WTC11 (cell line): ENCODE data around the gene TSGA10. TPM values are rescaled to one million over a fixed set of nuclear protein-coding genes. Genes with fewer than 3 reads are reported as not detected.

Source experiments
- ATAC-seq: fragments of 200-7000 bp; cut with Tn5 transposase; 2 replicates; pipeline ENCODE4 v1.10.0; 2021; ENCODE audit warnings: mild to moderate bottlenecking, moderate library complexity
- CTCF ChIA-PET: fragments of 300-600 bp; sonication (Branson Sonifier 250); formaldehyde crosslinking; loops from one replicate; lab custom pipeline; 2021; ENCODE audit warnings: antibody characterized with exemption; lab: Charles Lee
- POLR2A ChIA-PET: fragments of 350-600 bp; sonication (Branson Sonifier 250); formaldehyde crosslinking; loops from one replicate; lab custom pipeline; 2021; ENCODE audit warnings: antibody characterized with exemption; lab: Charles Lee
- DNase-seq: peaks from one replicate; pipeline ENCODE4 v3.0.0; 2021; ENCODE audit warnings: low spot score
- H3K27ac Mint-ChIP-seq: 2 replicates; pipeline ENCODE4 v1.8.0; 2021; ENCODE audit warnings: mixed read lengths
- H3K27me3 Mint-ChIP-seq: 2 replicates; pipeline ENCODE4 v1.8.0; 2021; ENCODE audit warnings: low read depth, mild to moderate bottlenecking, moderate library complexity, mixed read lengths
- H3K36me3 Mint-ChIP-seq: 2 replicates; pipeline ENCODE4 v1.8.0; 2021; ENCODE audit warnings: mixed read lengths
- H3K4me1 Mint-ChIP-seq: 2 replicates; pipeline ENCODE4 v1.8.0; 2022; ENCODE audit warnings: mixed read lengths
- H3K4me3 Mint-ChIP-seq: 2 replicates; pipeline ENCODE4 v1.8.0; 2021; ENCODE audit warnings: mild to moderate bottlenecking, moderate library complexity, mixed read lengths
- H3K9me3 Mint-ChIP-seq: 2 replicates; pipeline ENCODE4 v1.8.0; 2021; ENCODE audit warnings: mixed read lengths
- AFF4 ChIP-seq: sonication (generic); formaldehyde crosslinking; IDR thresholded peaks from 2 replicates; pipeline ENCODE4 v1.8.1; 2023; ENCODE audit warnings: mild to moderate bottlenecking, missing genetic modification reagents, borderline replicate concordance
- ATF1 ChIP-seq: sonication (generic); formaldehyde crosslinking; IDR thresholded peaks from 2 replicates; pipeline ENCODE4 v1.8.1; 2023; ENCODE audit warnings: mild to moderate bottlenecking, moderate library complexity, missing genetic modification reagents
- ATF3 ChIP-seq: sonication (generic); formaldehyde crosslinking; conservative IDR thresholded peaks from 2 replicates; pipeline ENCODE4 v1.8.1; 2022; ENCODE audit warnings: mild to moderate bottlenecking, missing genetic modification reagents
- CBFB ChIP-seq: sonication (generic); formaldehyde crosslinking; IDR thresholded peaks from 2 replicates; pipeline ENCODE4 v1.8.1; 2022; ENCODE audit warnings: mild to moderate bottlenecking, low read depth, missing genetic modification reagents
- CREB1 ChIP-seq: sonication (generic); formaldehyde crosslinking; IDR thresholded peaks from 2 replicates; pipeline ENCODE4 v1.8.0; 2023; ENCODE audit warnings: mild to moderate bottlenecking, missing genetic modification reagents
- ETV6 ChIP-seq: sonication (generic); formaldehyde crosslinking; IDR thresholded peaks from 2 replicates; pipeline ENCODE4 v1.8.1; 2022; ENCODE audit warnings: mild to moderate bottlenecking, missing genetic modification reagents
- FOXP4 ChIP-seq: sonication (generic); formaldehyde crosslinking; IDR thresholded peaks from 2 replicates; pipeline ENCODE4 v1.8.0; 2022; ENCODE audit warnings: mild to moderate bottlenecking, missing genetic modification reagents
- GTF2I ChIP-seq: fragments of 250-450 bp; sonication (Bioruptor Pico); conservative IDR thresholded peaks from 2 replicates; pipeline ENCODE4 v1.4.0; 2021; ENCODE audit warnings: mild to moderate bottlenecking
- HMGXB4 ChIP-seq: sonication (generic); formaldehyde crosslinking; IDR thresholded peaks from 2 replicates; pipeline ENCODE4 v1.8.1; 2023; ENCODE audit warnings: mild to moderate bottlenecking, moderate library complexity, missing genetic modification reagents
- IRF1 ChIP-seq: sonication (generic); formaldehyde crosslinking; IDR thresholded peaks from 2 replicates; pipeline ENCODE4 v1.8.0; 2023; ENCODE audit warnings: missing genetic modification reagents
- IRF2 ChIP-seq: sonication (generic); formaldehyde crosslinking; IDR thresholded peaks from 2 replicates; pipeline ENCODE4 v1.8.0; 2022; ENCODE audit warnings: low read depth, missing genetic modification reagents, borderline replicate concordance
- JAZF1 ChIP-seq: fragments of 250-450 bp; sonication (Bioruptor Pico); IDR thresholded peaks from 2 replicates; pipeline ENCODE4 v1.9.0; 2021; ENCODE audit warnings: moderate library complexity, mild to moderate bottlenecking, inconsistent platforms
- KAT7 ChIP-seq: sonication (generic); formaldehyde crosslinking; IDR thresholded peaks from 2 replicates; pipeline ENCODE4 v1.8.1; 2023; ENCODE audit warnings: missing genetic modification reagents, mild to moderate bottlenecking, borderline replicate concordance
- NR1H2 ChIP-seq: sonication (generic); formaldehyde crosslinking; IDR thresholded peaks from 2 replicates; pipeline ENCODE4 v1.9.0; 2021; ENCODE audit warnings: mild to moderate bottlenecking, moderate library complexity, missing genetic modification reagents
- PRDM15 ChIP-seq: sonication (generic); formaldehyde crosslinking; IDR thresholded peaks from 2 replicates; pipeline ENCODE4 v1.8.0; 2022; ENCODE audit warnings: missing genetic modification reagents
- SMAD3 ChIP-seq: sonication (generic); formaldehyde crosslinking; IDR thresholded peaks from 2 replicates; pipeline ENCODE4 v1.8.0; 2022; ENCODE audit warnings: missing genetic modification reagents, mild to moderate bottlenecking, borderline replicate concordance
- TEAD4 ChIP-seq: sonication (generic); formaldehyde crosslinking; IDR thresholded peaks from 2 replicates; pipeline ENCODE4 v1.8.0; 2022; ENCODE audit warnings: mild to moderate bottlenecking, missing genetic modification reagents
- ZBTB21 ChIP-seq: sonication (generic); formaldehyde crosslinking; IDR thresholded peaks from 2 replicates; pipeline ENCODE4 v1.8.1; 2023; ENCODE audit warnings: mild to moderate bottlenecking, missing genetic modification reagents, borderline replicate concordance
- ZNF281 ChIP-seq: sonication (generic); formaldehyde crosslinking; IDR thresholded peaks from 2 replicates; pipeline ENCODE4 v1.8.0; 2023; ENCODE audit warnings: mild to moderate bottlenecking, missing genetic modification reagents
- ZNF396 ChIP-seq: fragments of 250-450 bp; sonication (Bioruptor Pico); IDR thresholded peaks from 2 replicates; pipeline ENCODE4 v1.8.0; 2021; ENCODE audit warnings: mild to moderate bottlenecking, moderate library complexity, borderline replicate concordance
- ZNF671 ChIP-seq: fragments of 250-450 bp; sonication (Bioruptor Pico); IDR thresholded peaks from 2 replicates; pipeline ENCODE4 v1.8.0; 2021; ENCODE audit warnings: mild to moderate bottlenecking
- total RNA-seq: library from RNA; stranded (reverse); gene quantifications from 3 replicates; pipeline ENCODE4 v1.2.3, GENCODE V29; 2021

Gene TSGA10
- total RNA-seq, 1 experiment from 2014 or later: 9.1 TPM

- no peak for TF ChIP-seq ZNF396
- no peak for TF ChIP-seq NR1H2 (CRISPR knock-in tag)
- no peak for TF ChIP-seq PRDM15 (CRISPR knock-in tag)
- no peak for TF ChIP-seq FOXP4 (CRISPR knock-in tag)
- TF ChIP-seq IRF2 (CRISPR knock-in tag): no peak
- TF ChIP-seq IRF1 (CRISPR knock-in tag): no peak
- TF ChIP-seq ATF3 (CRISPR knock-in tag): no peak
- TF ChIP-seq CREB1: no peak
- TF ChIP-seq SMAD3 (CRISPR knock-in tag): no peak
- no peaks in the 10 kb centered on the region for H3K27me3 Mint-ChIP-seq
- DNase-seq (no peak), ATAC-seq (no peak)
- peaks cover 10% of the 10 kb centered on the region for H3K9me3 Mint-ChIP-seq
- POLR2A ChIA-PET: no interaction called here
- no peak overlapping the region for H3K4me3 Mint-ChIP-seq
- CTCF ChIA-PET: no interaction called here
- no peak overlapping the region for H3K27ac Mint-ChIP-seq
- H3K4me1 Mint-ChIP-seq: peaks cover 5% of the 10 kb centered on the region
- peaks cover 2% of the 10 kb centered on the region; the same call in 1 of the 2 replicates for H3K36me3 Mint-ChIP-seq
Observed at GRCh38 chr2:99028558-99028957, 126.2 kb downstream of the TSGA10 start.

- no peaks in the 10 kb centered on the region for H3K27me3 Mint-ChIP-seq
- H3K4me3 Mint-ChIP-seq: no peak overlapping the region
- CTCF ChIA-PET: no interaction called here
- H3K27ac Mint-ChIP-seq: no peak overlapping the region
- peaks cover 10% of the 10 kb centered on the region for H3K9me3 Mint-ChIP-seq
- DNase-seq: no peak
- POLR2A ChIA-PET: no interaction called here
- H3K36me3 Mint-ChIP-seq: no peaks in the 10 kb centered on the region; the same call in 1 of the 2 replicates
- no peak for ATAC-seq
- peaks cover 5% of the 10 kb centered on the region for H3K4me1 Mint-ChIP-seq
- TF ChIP-seq ETV6 (CRISPR knock-in tag) (no peak), HMGXB4 (CRISPR knock-in tag) (no peak), AFF4 (CRISPR knock-in tag) (no peak), GTF2I (CRISPR knock-in tag) (no peak), ZBTB21 (no peak), TEAD4 (CRISPR knock-in tag) (no peak), CBFB (no peak), JAZF1 (CRISPR knock-in tag) (no peak), ZNF281 (CRISPR knock-in tag) (no peak), ATF1 (CRISPR knock-in tag) (no peak), ZNF671 (CRISPR knock-in tag) (no peak), KAT7 (CRISPR knock-in tag) (no peak)
Observed at GRCh38 chr2:99027856-99028255, 126.9 kb downstream of the TSGA10 start.
